NB4 (cell line): ENCODE measurements around the gene WNK1.

Source experiments
- DNase-seq: peaks from one replicate; pipeline ENCODE4 v3.0.0; 2010; ENCODE audit warnings: low read depth
- H3K4me3 ChIP-seq: one replicate; pipeline ENCODE4 v1.5.1; 2011; ENCODE audit warnings: mild to moderate bottlenecking, low read depth, low read length, moderate library complexity
- MYC ChIP-seq: IDR thresholded peaks from 2 replicates; pipeline ENCODE4 v1.6.1; 2011; ENCODE audit warnings: low read depth, low read length
- POLR2A ChIP-seq: IDR thresholded peaks from 2 replicates; pipeline ENCODE4 v1.6.1; 2011; ENCODE audit warnings: mild to moderate bottlenecking; ENCODE audit not compliant: insufficient read length; ENCODE audit errors: extremely low read depth
- TF ChIP-seq, protein P1 (sequence below): IDR thresholded peaks from 2 replicates; pipeline ENCODE4 v1.6.1; 2011; ENCODE audit warnings: low read depth, low read length
- TF ChIP-seq, protein P2 (sequence below): IDR thresholded peaks from one replicate; pipeline ENCODE4 v1.5.1; 2012; ENCODE audit warnings: low read depth, low read length

Gene WNK1

DNA sequence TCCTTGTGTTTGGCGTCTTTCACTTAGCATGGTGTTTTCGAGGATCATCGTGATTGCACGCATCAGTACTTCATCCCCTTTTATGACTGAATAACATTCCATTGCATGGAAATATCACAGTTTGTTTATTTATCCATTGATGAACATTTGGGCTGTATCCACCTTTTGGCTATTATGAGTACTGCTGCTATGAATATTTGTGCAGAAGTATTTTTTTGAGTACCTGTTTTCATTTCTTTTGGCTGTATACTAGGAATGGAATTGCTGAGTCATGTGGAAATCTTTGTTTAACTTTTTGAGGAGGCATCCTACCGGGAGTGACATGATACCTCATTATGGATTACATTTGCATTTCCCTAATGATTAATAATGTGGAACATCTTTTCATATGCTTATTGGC lies 66.4 kb downstream of the WNK1 start:
- no peak for DNase-seq
- H3K4me3 ChIP-seq: no peak overlapping the region
- TF ChIP-seq POLR2A: no peak
- TF ChIP-seq, protein P1, sequence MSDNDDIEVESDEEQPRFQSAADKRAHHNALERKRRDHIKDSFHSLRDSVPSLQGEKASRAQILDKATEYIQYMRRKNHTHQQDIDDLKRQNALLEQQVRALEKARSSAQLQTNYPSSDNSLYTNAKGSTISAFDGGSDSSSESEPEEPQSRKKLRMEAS: no peak
- TF ChIP-seq MYC: no peak
- TF ChIP-seq, protein P2, sequence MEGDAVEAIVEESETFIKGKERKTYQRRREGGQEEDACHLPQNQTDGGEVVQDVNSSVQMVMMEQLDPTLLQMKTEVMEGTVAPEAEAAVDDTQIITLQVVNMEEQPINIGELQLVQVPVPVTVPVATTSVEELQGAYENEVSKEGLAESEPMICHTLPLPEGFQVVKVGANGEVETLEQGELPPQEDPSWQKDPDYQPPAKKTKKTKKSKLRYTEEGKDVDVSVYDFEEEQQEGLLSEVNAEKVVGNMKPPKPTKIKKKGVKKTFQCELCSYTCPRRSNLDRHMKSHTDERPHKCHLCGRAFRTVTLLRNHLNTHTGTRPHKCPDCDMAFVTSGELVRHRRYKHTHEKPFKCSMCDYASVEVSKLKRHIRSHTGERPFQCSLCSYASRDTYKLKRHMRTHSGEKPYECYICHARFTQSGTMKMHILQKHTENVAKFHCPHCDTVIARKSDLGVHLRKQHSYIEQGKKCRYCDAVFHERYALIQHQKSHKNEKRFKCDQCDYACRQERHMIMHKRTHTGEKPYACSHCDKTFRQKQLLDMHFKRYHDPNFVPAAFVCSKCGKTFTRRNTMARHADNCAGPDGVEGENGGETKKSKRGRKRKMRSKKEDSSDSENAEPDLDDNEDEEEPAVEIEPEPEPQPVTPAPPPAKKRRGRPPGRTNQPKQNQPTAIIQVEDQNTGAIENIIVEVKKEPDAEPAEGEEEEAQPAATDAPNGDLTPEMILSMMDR: no peak

DNA sequence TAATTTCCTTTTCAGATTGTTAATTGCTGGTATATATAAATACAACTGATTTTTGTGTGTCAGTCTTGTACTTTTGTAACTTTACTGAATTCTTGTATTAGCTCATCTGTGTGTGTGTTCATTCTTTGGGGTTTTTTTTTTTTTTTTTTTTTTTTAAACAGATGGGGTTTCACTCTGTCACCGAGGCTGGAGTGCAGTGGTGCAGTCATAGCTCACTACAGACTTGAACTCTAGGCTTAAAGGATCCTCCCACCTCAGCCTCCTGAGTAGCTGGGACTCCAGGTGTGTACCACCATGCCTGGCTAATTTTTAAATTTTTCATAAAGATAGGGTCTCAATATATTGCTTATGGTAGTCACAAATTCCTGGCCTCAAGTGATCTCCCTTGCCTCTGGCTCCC lies 68.0 kb downstream of the WNK1 start:
- no peak overlapping the region for H3K4me3 ChIP-seq
- no peak for TF ChIP-seq MYC
- TF ChIP-seq, protein P1: no peak
- TF ChIP-seq, protein P2: no peak
- no peak for TF ChIP-seq POLR2A
- DNase-seq: no peak

DNA sequence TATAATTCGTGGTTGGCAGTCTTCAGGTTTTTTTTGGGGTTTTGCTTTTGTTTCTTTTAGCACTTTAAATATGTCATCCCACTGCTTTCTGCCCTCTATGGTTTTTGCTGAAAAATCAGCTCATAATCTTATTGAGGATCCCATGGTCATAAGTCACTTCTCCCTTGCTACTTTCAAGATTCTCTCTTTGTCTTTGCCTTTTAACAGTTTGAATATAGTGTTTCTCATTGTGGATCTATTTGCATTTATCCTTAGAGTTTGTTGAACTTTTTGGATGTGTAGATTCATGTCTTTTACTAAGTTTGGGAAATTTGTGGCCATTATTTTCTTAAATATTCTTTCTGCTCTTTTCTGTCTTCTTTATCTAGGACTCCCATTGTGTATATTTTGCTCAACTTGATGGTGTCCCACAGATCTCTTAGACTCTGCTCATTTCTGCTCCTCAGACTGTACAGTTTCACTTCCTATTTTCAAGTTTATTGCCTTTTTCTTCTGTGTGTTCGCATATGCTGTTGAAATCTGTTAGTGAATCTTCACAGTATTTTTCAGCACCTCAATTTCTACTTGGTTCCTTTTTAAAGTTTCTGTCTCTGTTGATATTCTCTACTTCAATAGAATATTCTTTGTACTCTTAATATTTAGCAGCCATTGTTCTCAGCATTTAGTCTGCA lies 70.8 kb downstream of the WNK1 start:
- TF ChIP-seq, protein P2: no peak
- TF ChIP-seq MYC (no peak), POLR2A (no peak)
- TF ChIP-seq, protein P1: no peak

DNA sequence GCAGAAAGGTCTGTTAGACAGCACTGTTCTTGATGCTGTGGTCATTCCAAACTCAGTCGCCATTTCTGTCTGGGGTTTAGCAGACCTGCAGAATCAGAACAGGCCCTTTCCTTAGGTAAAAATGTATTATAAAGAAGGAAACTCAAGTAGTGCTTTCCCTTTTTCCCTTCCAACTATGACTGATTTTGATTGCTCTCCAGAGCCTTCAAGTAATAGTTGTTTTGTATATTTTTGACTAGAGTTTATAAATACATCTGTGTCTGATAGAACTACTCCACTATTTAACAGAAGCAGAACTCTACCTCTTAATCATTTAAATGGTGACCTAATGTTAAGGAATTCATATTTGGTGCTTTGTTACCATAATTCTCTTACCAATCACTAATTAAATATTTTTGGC lies 74.0 kb downstream of the WNK1 start:
- no peak for DNase-seq
- no peak overlapping the region for H3K4me3 ChIP-seq
- TF ChIP-seq MYC (no peak), POLR2A (no peak)
- TF ChIP-seq, protein P1: no peak

More for the DNA sequence above, 70.8 kb downstream of the WNK1 start:
- no peak overlapping the region for H3K4me3 ChIP-seq
- DNase-seq: peak; percentile 88

DNA sequence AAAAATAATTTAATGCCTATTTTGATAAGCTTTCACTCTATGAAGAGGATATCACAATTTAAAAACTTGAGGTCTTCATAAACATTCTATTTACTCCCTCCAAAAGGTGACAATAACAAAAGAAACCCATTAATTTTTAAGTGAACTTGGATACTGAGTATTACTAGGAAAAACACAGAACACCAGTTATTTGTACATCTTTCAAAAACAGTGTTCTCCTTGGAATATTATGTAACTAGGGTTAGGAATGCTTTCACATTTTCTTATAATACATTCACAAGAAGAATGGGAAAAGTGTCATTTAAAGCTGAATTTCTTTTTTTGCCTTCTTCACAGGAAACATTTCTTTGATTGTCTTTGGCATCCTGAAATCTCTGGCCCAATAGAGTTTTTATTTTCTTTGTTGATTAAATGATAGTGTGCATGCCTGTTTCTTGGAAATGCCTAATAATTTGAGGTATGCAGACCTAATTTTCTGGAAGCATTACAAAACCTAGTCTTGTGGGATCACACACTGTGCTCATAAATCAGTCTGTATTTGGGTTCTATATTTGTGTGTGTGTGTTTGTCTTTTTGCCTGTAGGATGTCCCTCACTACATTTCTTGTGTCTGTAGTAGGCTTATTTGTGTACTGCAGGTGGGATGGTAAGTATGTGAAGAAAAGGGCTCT lies 76.5 kb downstream of the WNK1 start:
- no peak for DNase-seq
- no peak for TF ChIP-seq POLR2A
- TF ChIP-seq, protein P2: no peak
- TF ChIP-seq, protein P1: no peak
- TF ChIP-seq MYC: no peak

DNA sequence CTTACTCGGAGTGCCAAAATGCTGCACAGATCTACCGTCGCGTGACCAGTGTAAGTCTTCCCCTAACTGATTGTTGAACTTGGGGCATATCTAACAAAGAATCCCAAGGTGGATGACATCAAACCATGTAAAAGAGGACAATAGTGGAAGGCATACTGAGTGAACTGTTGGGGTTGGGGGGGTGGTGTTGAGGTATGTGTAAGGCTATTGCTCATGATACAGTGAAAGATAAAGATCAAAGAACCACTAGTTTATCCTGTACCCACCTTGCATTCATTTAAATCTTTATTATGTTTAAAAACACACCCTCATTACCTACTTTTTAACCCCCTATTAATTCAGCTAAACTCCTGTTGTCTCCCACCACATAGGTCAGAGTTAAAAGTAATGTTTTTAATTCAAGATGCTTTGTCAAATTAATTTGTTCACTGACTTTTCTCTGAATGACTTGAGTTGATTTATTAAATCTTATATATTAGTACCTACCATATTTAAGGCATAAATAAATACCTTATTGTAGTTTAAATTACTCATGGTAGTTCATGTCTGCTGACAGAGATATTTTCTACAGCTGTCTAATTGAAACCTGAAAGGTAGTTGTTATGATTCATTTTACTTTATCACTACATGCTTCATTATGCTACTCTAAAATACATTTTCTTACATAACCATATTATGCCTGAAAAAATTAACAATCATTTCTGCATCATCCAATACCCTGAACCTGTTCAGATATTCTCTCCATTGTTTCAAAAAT lies 77.9 kb downstream of the WNK1 start:
- no peak overlapping the region for H3K4me3 ChIP-seq
- no peak for TF ChIP-seq MYC
- TF ChIP-seq, protein P1: no peak
- TF ChIP-seq, protein P2: no peak
- TF ChIP-seq POLR2A: no peak

More for the DNA sequence above, 76.5 kb downstream of the WNK1 start:
- no peak overlapping the region for H3K4me3 ChIP-seq

More for the DNA sequence above, 77.9 kb downstream of the WNK1 start:
- no peak for DNase-seq
